Esophagus muscularis mucosa (tissue), 4 donors: Measurements from ENCODE around the gene ADA. TPM values are rescaled to one million over a fixed set of nuclear protein-coding genes. Genes with fewer than 3 reads are reported as not detected.

ENCODE experiments used
- DNase-seq: peaks from one replicate; pipeline ENCODE4 v3.0.0-alpha.2; 2017; ENCODE audit errors: extremely low spot score
- H3K27ac ChIP-seq, 4 donors: fragments of 200-600 bp; sonication (generic); replicated peaks in 1 of 4; 1 replicate in 3 of 4; 2 replicates in 1 of 4; pipeline ENCODE4 v1.5.1; 2016 to 2019; ENCODE audit warnings: mild to moderate bottlenecking in 1 of 4
- H3K27me3 ChIP-seq, 4 donors: fragments of 200-600 bp; sonication (generic); one replicate each; pipeline versions ENCODE4 v1.5.1 to v1.6.0; 2016 to 2019
- H3K36me3 ChIP-seq, 4 donors: fragments of 200-600 bp; sonication (generic); one replicate each; pipeline ENCODE4 v1.5.1; 2016 to 2019
- H3K4me1 ChIP-seq, 4 donors: fragments of 200-600 bp; sonication (generic); one replicate each; pipeline ENCODE4 v1.5.1; 2016 to 2019
- H3K4me3 ChIP-seq, 4 donors: fragments of 200-600 bp; sonication (generic); 1 replicate in 2 of 4; 2 replicates in 2 of 4; pipeline ENCODE4 v1.5.1; 2016 to 2019; ENCODE audit warnings: mild to moderate bottlenecking in 4 of 4, moderate library complexity in 1 of 4
- H3K9me3 ChIP-seq, 4 donors: fragments of 200-600 bp; sonication (generic); 1 replicate in 3 of 4; 2 replicates in 1 of 4; pipeline ENCODE4 v1.5.1; 2016 to 2019
- CTCF ChIP-seq, 3 experiments: fragments of 200-600 bp in 2 of 3; fragments of 450-650 bp in 1 of 3; sonication (generic) in 2 of 3; IDR thresholded peaks; one replicate each; pipeline ENCODE4 v1.5.1; 2017 to 2019; ENCODE audit warnings: antibody characterized with exemption in 3 of 3, mild to moderate bottlenecking in 2 of 3, moderate library complexity in 1 of 3
- EP300 ChIP-seq: sonication (generic); formaldehyde crosslinking; IDR thresholded peaks from one replicate; pipeline ENCODE4 v1.6.1; 2017; ENCODE audit warnings: antibody characterized with exemption
- POLR2A ChIP-seq: fragments of 450-650 bp; IDR thresholded peaks from one replicate; pipeline ENCODE4 v1.6.1; 2017; ENCODE audit warnings: antibody characterized with exemption, moderate library complexity, mild to moderate bottlenecking, low read depth
- POLR2AphosphoS5 ChIP-seq, 2 donors: sonication (generic); formaldehyde crosslinking; IDR thresholded peaks; one replicate each; pipeline ENCODE4 v1.6.1; 2017; ENCODE audit warnings: antibody characterized with exemption in 2 of 2
- WGBS: methylation state at CpG from one replicate; pipeline ENCODE4 v1.1.5; 2018; 5-methylcytosine and 5-hydroxymethylcytosine counted together
- intact Hi-C: fragments of 100-400 bp; cut with DNase I; formaldehyde crosslinking; loops from one replicate; pipeline ENCODE4 v1.15.1; 2023
- total RNA-seq, 4 donors: library from RNA; depleted of rRNA; stranded (reverse); fragments of >200 nt; gene quantifications; one replicate each; pipeline versions ENCODE4 v1.1.0 to v1.2.1, GENCODE V29; 2016

Gene ADA
- total RNA-seq, 4 donors from 2014 or later = 9.6 to 18.4 (median 13.4) TPM

DNA sequence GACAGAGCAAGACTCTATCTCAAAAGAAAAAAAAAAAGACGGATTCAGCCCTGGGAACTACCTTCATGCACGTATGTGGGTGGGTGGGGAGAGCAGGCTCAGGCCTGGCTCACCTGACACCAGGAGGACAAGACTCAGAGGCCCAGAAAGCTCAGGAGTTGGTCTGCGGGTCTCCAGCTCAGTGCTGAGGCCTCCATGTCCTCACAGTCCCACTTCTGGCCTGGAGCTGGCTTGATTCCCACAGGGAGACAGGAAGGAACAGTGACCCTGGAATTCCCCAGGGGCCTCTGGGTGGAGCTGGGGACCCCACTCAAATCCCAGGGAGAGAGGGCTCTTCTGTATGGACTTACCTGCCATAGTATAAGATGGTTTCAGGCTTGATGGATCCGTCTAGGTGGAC is 15.6 kb downstream of the ADA start:
- H3K9me3 ChIP-seq = no peaks in the 10 kb centered on the region
- intact Hi-C loops = no loop called here
- no peaks in the 10 kb centered on the region for H3K27me3 ChIP-seq
- peak overlapping the region in 1 of 4 donors; percentile 10 for H3K27ac ChIP-seq
- TF ChIP-seq CTCF (IDR thresholded peaks at IDR 0.05) (no peak), EP300 (no peak), POLR2A (no peak), POLR2AphosphoS5 (IDR thresholded peaks at IDR 0.05) (no peak)
- DNase-seq = no peak
- H3K4me1 ChIP-seq = peaks cover 35 to 60% (median 36%) of the 10 kb centered on the region in 4 donors
- peaks cover 6 to 31% (median 15%) of the 10 kb centered on the region in 4 donors for H3K36me3 ChIP-seq
- 86% methylated on average over 4 of the region's 4 CpGs for WGBS
- H3K4me3 ChIP-seq = no peak overlapping the region

DNA sequence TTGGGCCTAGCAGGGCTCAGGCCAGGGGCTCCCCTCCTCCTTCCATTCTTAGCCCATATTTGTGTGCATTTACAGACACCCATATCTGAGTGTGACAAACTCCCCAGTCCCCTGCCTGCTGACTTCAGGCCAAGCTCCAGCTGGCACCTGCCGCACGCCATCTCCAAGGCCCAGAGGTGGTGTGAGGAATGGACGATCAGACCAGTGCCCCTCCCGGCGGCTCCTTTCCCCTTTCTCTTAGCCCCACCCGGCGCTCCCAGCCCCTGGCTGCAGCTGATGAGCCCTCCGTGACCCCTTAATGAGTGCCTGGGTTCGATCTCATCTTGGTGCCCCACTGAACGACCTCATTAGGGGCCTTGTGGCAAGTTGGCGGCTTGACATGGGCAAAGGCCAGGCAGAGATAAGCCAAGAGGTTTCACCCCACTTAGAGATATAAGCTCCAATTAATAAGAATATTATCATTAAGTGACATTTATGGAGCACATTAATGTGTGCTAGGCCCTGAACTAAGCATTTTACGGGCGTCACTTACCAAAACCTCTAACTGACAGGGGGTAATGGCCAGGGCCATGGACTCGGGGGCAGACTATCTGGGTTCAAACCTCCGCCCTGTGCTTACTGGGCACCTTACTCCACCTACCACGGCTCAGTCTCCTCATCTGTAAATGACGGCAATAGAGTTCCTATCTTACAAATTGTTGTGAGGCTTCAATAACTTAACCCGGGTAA is 17.5 kb downstream of the ADA start:
- 90% methylated on average over 17 of the region's 18 CpGs for WGBS
- TF ChIP-seq EP300 = no peak
- TF ChIP-seq POLR2AphosphoS5 (IDR thresholded peaks at IDR 0.05) = no peak
- no peak for TF ChIP-seq CTCF (IDR thresholded peaks at IDR 0.05)
- TF ChIP-seq POLR2A = no peak
- H3K4me1 ChIP-seq = peaks cover 35 to 58% (median 36%) of the 10 kb centered on the region in 4 donors
- intact Hi-C loops = no loop called here
- peak overlapping the region; percentile 52 to 67 (median 62) for H3K27ac ChIP-seq
- no peak for DNase-seq
- H3K9me3 ChIP-seq = no peaks in the 10 kb centered on the region
- no peaks in the 10 kb centered on the region for H3K27me3 ChIP-seq
- no peak overlapping the region for H3K4me3 ChIP-seq
- peaks cover 6 to 31% (median 15%) of the 10 kb centered on the region in 4 donors for H3K36me3 ChIP-seq

- H3K4me1 ChIP-seq = peaks cover 32 to 54% (median 36%) of the 10 kb centered on the region in 4 donors
- peaks cover 6 to 39% (median 15%) of the 10 kb centered on the region in 4 donors for H3K36me3 ChIP-seq
- H3K9me3 ChIP-seq = no peaks in the 10 kb centered on the region
- TF ChIP-seq POLR2AphosphoS5 (IDR thresholded peaks at IDR 0.05) (no peak), EP300 (no peak), POLR2A (no peak), CTCF (IDR thresholded peaks at IDR 0.05) (no peak)
- DNase-seq = no peak
- intact Hi-C loops = no loop called here
- WGBS = 59% methylated on average over 3 of the region's 3 CpGs
- H3K27me3 ChIP-seq = no peaks in the 10 kb centered on the region
- H3K27ac ChIP-seq = peak overlapping the region; percentile 52 to 67 (median 62)
- no peak overlapping the region for H3K4me3 ChIP-seq
Measured at GRCh38 chr20:44633187-44633810, 18.2 kb downstream of the ADA start.

GRCh38 chr20:44632103-44632752 is 19.3 kb downstream of the ADA start:
- WGBS = 72% methylated on average over 7 of the region's 8 CpGs
- H3K4me3 ChIP-seq = no peak overlapping the region
- H3K27ac ChIP-seq = peak overlapping the region in 1 of 4 donors; percentile 4
- H3K27me3 ChIP-seq = no peaks in the 10 kb centered on the region
- intact Hi-C loops = no loop called here
- H3K9me3 ChIP-seq = no peaks in the 10 kb centered on the region
- DNase-seq = no peak
- H3K4me1 ChIP-seq = peaks cover 23 to 47% (median 30%) of the 10 kb centered on the region in 4 donors
- H3K36me3 ChIP-seq = peaks cover 6 to 50% (median 15%) of the 10 kb centered on the region in 4 donors
- no peak for TF ChIP-seq EP300
- no peak for TF ChIP-seq CTCF (IDR thresholded peaks at IDR 0.05)
- TF ChIP-seq POLR2AphosphoS5 (IDR thresholded peaks at IDR 0.05) = no peak
- no peak for TF ChIP-seq POLR2A
